ENCODE measurements around the gene ZFYVE26.
"Not testable (repeated sequence)": the region's sequence is repeated elsewhere in the genome, so short reads cannot be mapped to it uniquely, and the experiment has no call there.

Gene ZFYVE26

DNA sequence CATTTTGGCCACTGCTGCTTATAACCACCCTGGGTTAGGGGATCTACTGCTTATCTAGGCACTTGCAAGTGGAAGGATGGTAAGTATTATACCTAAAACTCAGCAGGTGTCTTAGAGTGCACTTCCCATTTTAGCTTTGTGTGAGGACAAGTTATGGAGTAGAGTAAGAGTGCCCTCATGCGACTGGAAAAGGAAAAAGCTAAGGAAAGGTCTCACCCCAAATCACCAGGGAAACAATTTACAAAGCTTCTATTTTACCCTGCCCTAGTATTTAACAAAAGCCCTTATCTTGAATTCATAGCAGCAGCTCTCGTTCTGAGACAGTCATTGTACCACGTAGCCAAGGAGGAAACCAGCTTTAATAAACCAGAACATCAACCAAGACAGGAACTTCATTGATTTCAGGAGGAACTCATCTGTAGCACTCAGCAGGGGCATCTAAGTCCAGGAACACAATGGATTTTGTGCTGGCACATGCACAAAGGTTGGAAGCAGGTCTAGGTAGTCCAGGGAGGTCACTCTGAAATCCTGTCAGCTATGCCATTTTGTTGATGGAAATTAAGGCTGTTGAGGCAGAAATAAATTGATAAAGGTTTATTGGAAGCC, 111.8 kb downstream of the ZFYVE26 start:
- Histone ChIP-seq H4K91ac (ENCODE audit: low read depth, low read length, poor library complexity) (no peak overlapping the region), H3K4me2 (ENCODE audit: insufficient read depth, low read length, poor library complexity, severe bottlenecking) (no peak overlapping the region), H3K23ac (ENCODE audit: low read depth, low read length, poor library complexity) (no peak overlapping the region), H4K8ac (ENCODE audit: low read depth, low read length) (no peak overlapping the region), H3K27me3 (ENCODE audit: control insufficient read depth in 3 of 3, insufficient read depth in 3 of 3, low read depth in 1 of 3, low read length in 3 of 3) (no peaks in the 10 kb centered on the region), H3K14ac (ENCODE audit: low read length) (no peak overlapping the region), H3K9ac (ENCODE audit: low read depth, low read length, poor library complexity) (no peak overlapping the region), H3K18ac (ENCODE audit: low read length) (no peak overlapping the region), H3K79me1 (ENCODE audit: low read depth, low read length) (no peaks in the 10 kb centered on the region), H2AK5ac (ENCODE audit: low read depth, low read length) (no peak overlapping the region), H3K36me3 (replicated peaks in 1 of 2; ENCODE audit: control insufficient read depth in 2 of 2, insufficient read depth in 2 of 2, low read length in 2 of 2) (no peaks in the 10 kb centered on the region), H2BK12ac (ENCODE audit: low read length) (no peak overlapping the region), H3K4ac (ENCODE audit: low read length) (no peak overlapping the region), H3K4me1 (ENCODE audit: control insufficient read depth in 2 of 2, insufficient read depth in 1 of 2, low read depth in 1 of 2, low read length in 2 of 2) (no peaks in the 10 kb centered on the region), H3K27ac (replicated peaks; ENCODE audit: low read length) (no peak overlapping the region), H3K9me3 (replicated peaks in 1 of 2; ENCODE audit: control insufficient read depth in 2 of 2, insufficient read depth in 1 of 2, low read depth in 1 of 2, low read length in 2 of 2) (peaks cover 0 to 4% of the 10 kb centered on the region in 2 donors), H2BK120ac (ENCODE audit: low read depth, low read length) (no peak overlapping the region), H2AFZ (ENCODE audit: low read length) (peak overlapping the region; percentile 26), H2BK5ac (ENCODE audit: low read length) (no peak overlapping the region), H3K4me3 (ENCODE audit: low read length in 2 of 2) (no peak overlapping the region), H2BK15ac (ENCODE audit: low read length) (no peak overlapping the region)
- WGBS, 2 donors (ENCODE audit: extremely low coverage in 2 of 2, insufficient read length in 2 of 2, insufficient replicate concordance in 1 of 2): no CpG with 5 or more reads among the region's 3 CpGs
- peak; percentile 66 for DNase-seq (ENCODE audit: low spot score)

DNA sequence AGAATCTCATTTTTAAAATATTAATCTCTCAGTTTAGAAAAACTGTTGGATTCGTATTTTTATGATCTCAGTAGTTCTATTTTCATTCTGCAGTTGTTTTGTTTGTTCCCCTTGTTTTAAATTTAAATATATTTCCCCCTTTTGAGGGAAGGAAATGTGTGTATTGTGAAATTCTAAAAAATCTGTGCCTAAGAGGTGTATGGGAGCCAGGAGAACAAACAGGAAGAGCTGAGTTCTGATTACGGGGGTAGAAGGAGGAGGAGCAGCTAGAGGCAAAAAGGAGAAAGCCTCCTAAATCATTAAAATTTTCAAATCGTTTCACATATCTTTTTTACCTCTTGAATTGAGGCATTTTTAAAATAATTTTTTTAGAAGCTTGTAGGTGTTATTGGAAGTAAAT, 112.4 kb downstream of the ZFYVE26 start:
- Histone ChIP-seq H3K27me3 (ENCODE audit: control insufficient read depth in 3 of 3, insufficient read depth in 3 of 3, low read depth in 1 of 3, low read length in 3 of 3) (no peaks in the 10 kb centered on the region), H3K9me3 (replicated peaks in 1 of 2; ENCODE audit: control insufficient read depth in 2 of 2, insufficient read depth in 1 of 2, low read depth in 1 of 2, low read length in 2 of 2) (no peaks in the 10 kb centered on the region), H3K18ac (ENCODE audit: low read length) (no peak overlapping the region), H3K4me1 (ENCODE audit: control insufficient read depth in 2 of 2, insufficient read depth in 1 of 2, low read depth in 1 of 2, low read length in 2 of 2) (no peaks in the 10 kb centered on the region), H3K23ac (ENCODE audit: low read depth, low read length, poor library complexity) (no peak overlapping the region), H3K9ac (ENCODE audit: low read depth, low read length, poor library complexity) (no peak overlapping the region), H4K91ac (ENCODE audit: low read depth, low read length, poor library complexity) (no peak overlapping the region), H3K4ac (ENCODE audit: low read length) (no peak overlapping the region), H2AK5ac (ENCODE audit: low read depth, low read length) (no peak overlapping the region), H2BK120ac (ENCODE audit: low read depth, low read length) (no peak overlapping the region), H4K8ac (ENCODE audit: low read depth, low read length) (no peak overlapping the region), H3K4me2 (ENCODE audit: insufficient read depth, low read length, poor library complexity, severe bottlenecking) (no peak overlapping the region), H3K14ac (ENCODE audit: low read length) (no peak overlapping the region), H2BK15ac (ENCODE audit: low read length) (no peak overlapping the region), H2AFZ (ENCODE audit: low read length) (no peak overlapping the region), H3K27ac (replicated peaks; ENCODE audit: low read length) (no peak overlapping the region), H2BK5ac (ENCODE audit: low read length) (no peak overlapping the region), H3K79me1 (ENCODE audit: low read depth, low read length) (no peaks in the 10 kb centered on the region), H3K36me3 (replicated peaks in 1 of 2; ENCODE audit: control insufficient read depth in 2 of 2, insufficient read depth in 2 of 2, low read length in 2 of 2) (no peaks in the 10 kb centered on the region), H2BK12ac (ENCODE audit: low read length) (no peak overlapping the region), H3K4me3 (ENCODE audit: low read length in 2 of 2) (no peak overlapping the region)
- no CpG with 5 or more reads among the region's 3 CpGs for WGBS, 2 donors (ENCODE audit: extremely low coverage in 2 of 2, insufficient read length in 2 of 2, insufficient replicate concordance in 1 of 2)
- DNase-seq (ENCODE audit: low spot score): no peak

GRCh38 chr14:67701492-67701891, 114.9 kb downstream of the ZFYVE26 start, which contains the start of gene RDH12:
RDH12 (plus strand) TSS chr14:67701886; CDS start chr14:67722643, 20,757 bp downstream.
- not testable (repeated sequence) for H3K79me1 ChIP-seq (ENCODE audit: low read depth, low read length); H3K4me1 ChIP-seq (ENCODE audit: control insufficient read depth in 2 of 2, insufficient read depth in 1 of 2, low read depth in 1 of 2, low read length in 2 of 2); H3K9me3 ChIP-seq (replicated peaks in 1 of 2; ENCODE audit: control insufficient read depth in 2 of 2, insufficient read depth in 1 of 2, low read depth in 1 of 2, low read length in 2 of 2); H3K4me3 ChIP-seq (ENCODE audit: low read length in 2 of 2); H3K27me3 ChIP-seq (ENCODE audit: control insufficient read depth in 3 of 3, insufficient read depth in 3 of 3, low read depth in 1 of 3, low read length in 3 of 3); H2BK12ac ChIP-seq (ENCODE audit: low read length); H3K18ac ChIP-seq (ENCODE audit: low read length); H4K91ac ChIP-seq (ENCODE audit: low read depth, low read length, poor library complexity); H3K23ac ChIP-seq (ENCODE audit: low read depth, low read length, poor library complexity); H2BK5ac ChIP-seq (ENCODE audit: low read length); H3K14ac ChIP-seq (ENCODE audit: low read length); H3K4ac ChIP-seq (ENCODE audit: low read length); H2BK15ac ChIP-seq (ENCODE audit: low read length); H2AFZ ChIP-seq (ENCODE audit: low read length); H3K9ac ChIP-seq (ENCODE audit: low read depth, low read length, poor library complexity); H4K8ac ChIP-seq (ENCODE audit: low read depth, low read length); H2AK5ac ChIP-seq (ENCODE audit: low read depth, low read length); H3K27ac ChIP-seq (replicated peaks; ENCODE audit: low read length); H2BK120ac ChIP-seq (ENCODE audit: low read depth, low read length); DNase-seq (ENCODE audit: low spot score); H3K4me2 ChIP-seq (ENCODE audit: insufficient read depth, low read length, poor library complexity, severe bottlenecking); H3K36me3 ChIP-seq (replicated peaks in 1 of 2; ENCODE audit: control insufficient read depth in 2 of 2, insufficient read depth in 2 of 2, low read length in 2 of 2)
- no CpG with 5 or more reads among the region's 8 CpGs for WGBS, 2 donors (ENCODE audit: extremely low coverage in 2 of 2, insufficient read length in 2 of 2, insufficient replicate concordance in 1 of 2)

GRCh38 chr14:67698179-67698578, 118.2 kb downstream of the ZFYVE26 start:
- Histone ChIP-seq H2AFZ (ENCODE audit: low read length) (no peak overlapping the region), H3K4me1 (ENCODE audit: control insufficient read depth in 2 of 2, insufficient read depth in 1 of 2, low read depth in 1 of 2, low read length in 2 of 2) (peaks cover 0 to 5% of the 10 kb centered on the region in 2 donors), H3K4ac (ENCODE audit: low read length) (no peak overlapping the region), H2BK120ac (ENCODE audit: low read depth, low read length) (no peak overlapping the region), H4K8ac (ENCODE audit: low read depth, low read length) (no peak overlapping the region), H3K36me3 (replicated peaks in 1 of 2; ENCODE audit: control insufficient read depth in 2 of 2, insufficient read depth in 2 of 2, low read length in 2 of 2) (peaks cover 0 to 9% of the 10 kb centered on the region in 2 donors), H3K4me3 (ENCODE audit: low read length in 2 of 2) (no peak overlapping the region), H3K79me1 (ENCODE audit: low read depth, low read length) (peaks cover 2% of the 10 kb centered on the region), H2BK5ac (ENCODE audit: low read length) (no peak overlapping the region), H2AK5ac (ENCODE audit: low read depth, low read length) (no peak overlapping the region), H4K91ac (ENCODE audit: low read depth, low read length, poor library complexity) (no peak overlapping the region), H3K23ac (ENCODE audit: low read depth, low read length, poor library complexity) (no peak overlapping the region), H3K27ac (replicated peaks; ENCODE audit: low read length) (no peak overlapping the region), H3K14ac (ENCODE audit: low read length) (no peak overlapping the region), H3K9me3 (replicated peaks in 1 of 2; ENCODE audit: control insufficient read depth in 2 of 2, insufficient read depth in 1 of 2, low read depth in 1 of 2, low read length in 2 of 2) (no peaks in the 10 kb centered on the region), H2BK12ac (ENCODE audit: low read length) (no peak overlapping the region), H3K4me2 (ENCODE audit: insufficient read depth, low read length, poor library complexity, severe bottlenecking) (no peak overlapping the region), H3K9ac (ENCODE audit: low read depth, low read length, poor library complexity) (no peak overlapping the region), H3K27me3 (ENCODE audit: control insufficient read depth in 3 of 3, insufficient read depth in 3 of 3, low read depth in 1 of 3, low read length in 3 of 3) (peaks cover 0 to 15% (median 0%) of the 10 kb centered on the region in 3 experiments), H2BK15ac (ENCODE audit: low read length) (no peak overlapping the region), H3K18ac (ENCODE audit: low read length) (no peak overlapping the region)
- DNase-seq (ENCODE audit: low spot score): no peak
- no CpG with 5 or more reads among the region's 1 CpG for WGBS, 2 donors (ENCODE audit: extremely low coverage in 2 of 2, insufficient read length in 2 of 2, insufficient replicate concordance in 1 of 2)
